Measurements from ENCODE around the gene C14orf180.

Gene C14orf180

DNA sequence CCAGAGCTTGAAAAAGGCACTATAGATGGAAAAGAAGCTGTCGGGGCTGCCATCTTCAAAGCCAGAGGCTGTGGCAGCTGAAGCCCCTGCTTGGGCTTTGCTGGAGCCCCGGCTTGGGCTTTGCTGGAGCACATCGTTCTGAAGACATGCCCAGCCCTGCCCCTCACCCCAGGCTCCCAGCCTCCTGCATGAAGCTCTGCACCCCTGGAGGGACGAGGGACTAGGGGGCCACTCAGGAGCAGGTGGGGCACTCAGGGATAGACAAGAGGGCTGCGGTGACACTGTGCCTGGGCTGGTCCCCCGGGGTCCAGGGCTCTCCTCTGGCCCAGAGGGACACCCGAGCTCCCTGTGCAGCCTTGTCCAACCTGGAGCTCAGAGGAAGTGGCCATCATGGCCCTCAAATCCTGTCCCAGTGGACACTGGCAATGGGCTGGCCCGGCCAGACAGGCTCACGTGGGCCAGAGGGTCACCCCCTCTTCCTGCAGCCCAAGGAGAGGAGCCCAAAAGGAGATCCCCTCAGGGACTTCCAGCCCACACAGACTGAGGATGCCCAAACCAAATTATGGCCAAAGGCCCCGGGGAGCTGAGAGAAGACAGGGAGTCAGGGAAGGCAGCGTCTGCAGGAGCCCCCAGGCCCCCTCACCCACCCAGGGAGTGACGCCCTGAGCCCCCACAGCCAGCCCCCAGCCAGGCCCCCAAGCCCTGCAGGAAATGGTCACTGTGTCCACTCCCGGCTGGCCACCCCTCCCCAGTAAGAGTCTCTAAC, 23.1 kb upstream of the C14orf180 start:
- TF ChIP-seq ZFX (IDR thresholded peaks at IDR 0.05) = no peak
- TF ChIP-seq, protein P1, sequence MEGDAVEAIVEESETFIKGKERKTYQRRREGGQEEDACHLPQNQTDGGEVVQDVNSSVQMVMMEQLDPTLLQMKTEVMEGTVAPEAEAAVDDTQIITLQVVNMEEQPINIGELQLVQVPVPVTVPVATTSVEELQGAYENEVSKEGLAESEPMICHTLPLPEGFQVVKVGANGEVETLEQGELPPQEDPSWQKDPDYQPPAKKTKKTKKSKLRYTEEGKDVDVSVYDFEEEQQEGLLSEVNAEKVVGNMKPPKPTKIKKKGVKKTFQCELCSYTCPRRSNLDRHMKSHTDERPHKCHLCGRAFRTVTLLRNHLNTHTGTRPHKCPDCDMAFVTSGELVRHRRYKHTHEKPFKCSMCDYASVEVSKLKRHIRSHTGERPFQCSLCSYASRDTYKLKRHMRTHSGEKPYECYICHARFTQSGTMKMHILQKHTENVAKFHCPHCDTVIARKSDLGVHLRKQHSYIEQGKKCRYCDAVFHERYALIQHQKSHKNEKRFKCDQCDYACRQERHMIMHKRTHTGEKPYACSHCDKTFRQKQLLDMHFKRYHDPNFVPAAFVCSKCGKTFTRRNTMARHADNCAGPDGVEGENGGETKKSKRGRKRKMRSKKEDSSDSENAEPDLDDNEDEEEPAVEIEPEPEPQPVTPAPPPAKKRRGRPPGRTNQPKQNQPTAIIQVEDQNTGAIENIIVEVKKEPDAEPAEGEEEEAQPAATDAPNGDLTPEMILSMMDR (conservative IDR thresholded peaks at IDR 0.05) = no peak

DNA sequence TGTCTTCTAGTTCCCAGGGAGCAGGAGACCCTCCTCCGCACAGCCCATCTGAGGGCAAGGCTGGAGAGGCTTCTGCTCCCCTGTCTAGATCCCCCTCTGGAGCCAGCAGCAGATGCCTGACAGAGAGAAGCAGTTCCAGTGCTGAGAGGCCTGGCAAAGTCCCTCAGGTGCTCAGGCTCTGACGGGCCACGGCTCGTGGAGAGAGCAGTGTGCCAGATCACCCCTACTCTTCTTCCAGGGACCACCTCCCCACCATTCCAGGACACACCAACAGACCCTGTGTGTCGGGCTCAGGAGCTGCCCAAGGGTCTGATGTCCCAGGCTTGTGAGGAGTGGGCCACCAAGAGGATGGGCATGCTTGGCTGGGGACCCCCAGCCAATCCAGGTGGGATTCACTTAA, 22.5 kb upstream of the C14orf180 start:
- no peak for TF ChIP-seq ZFX (IDR thresholded peaks at IDR 0.05)
- TF ChIP-seq, protein P1 (conservative IDR thresholded peaks at IDR 0.05) = no peak
- H3K27ac ChIP-seq = no peak overlapping the region

More for the DNA sequence above, 23.1 kb upstream of the C14orf180 start:
- no peak overlapping the region for H3K27ac ChIP-seq

DNA sequence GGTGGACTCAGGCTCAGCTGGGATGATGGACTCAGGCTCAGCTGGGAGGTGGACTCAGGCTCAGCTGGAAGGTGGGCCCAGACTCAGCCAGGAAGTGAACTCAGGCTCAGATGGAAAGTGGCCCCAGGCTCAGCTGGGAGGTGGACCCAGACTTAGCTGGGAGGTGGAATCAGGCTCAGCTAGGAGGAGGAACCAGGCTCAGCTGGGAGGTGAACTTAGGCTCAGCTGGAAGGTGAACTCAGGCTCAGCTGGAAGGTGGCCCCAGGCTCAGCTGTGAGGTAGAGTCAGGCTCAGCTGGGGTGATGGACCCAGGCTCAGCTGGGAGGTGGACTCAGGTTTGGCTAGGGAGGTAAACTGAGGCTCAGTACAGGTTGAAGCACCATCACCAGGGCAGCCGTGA, 21.8 kb upstream of the C14orf180 start:
- no peak overlapping the region for H3K27ac ChIP-seq
- TF ChIP-seq ZFX (IDR thresholded peaks at IDR 0.05) = no peak
- TF ChIP-seq, protein P1 (conservative IDR thresholded peaks at IDR 0.05) = no peak

DNA sequence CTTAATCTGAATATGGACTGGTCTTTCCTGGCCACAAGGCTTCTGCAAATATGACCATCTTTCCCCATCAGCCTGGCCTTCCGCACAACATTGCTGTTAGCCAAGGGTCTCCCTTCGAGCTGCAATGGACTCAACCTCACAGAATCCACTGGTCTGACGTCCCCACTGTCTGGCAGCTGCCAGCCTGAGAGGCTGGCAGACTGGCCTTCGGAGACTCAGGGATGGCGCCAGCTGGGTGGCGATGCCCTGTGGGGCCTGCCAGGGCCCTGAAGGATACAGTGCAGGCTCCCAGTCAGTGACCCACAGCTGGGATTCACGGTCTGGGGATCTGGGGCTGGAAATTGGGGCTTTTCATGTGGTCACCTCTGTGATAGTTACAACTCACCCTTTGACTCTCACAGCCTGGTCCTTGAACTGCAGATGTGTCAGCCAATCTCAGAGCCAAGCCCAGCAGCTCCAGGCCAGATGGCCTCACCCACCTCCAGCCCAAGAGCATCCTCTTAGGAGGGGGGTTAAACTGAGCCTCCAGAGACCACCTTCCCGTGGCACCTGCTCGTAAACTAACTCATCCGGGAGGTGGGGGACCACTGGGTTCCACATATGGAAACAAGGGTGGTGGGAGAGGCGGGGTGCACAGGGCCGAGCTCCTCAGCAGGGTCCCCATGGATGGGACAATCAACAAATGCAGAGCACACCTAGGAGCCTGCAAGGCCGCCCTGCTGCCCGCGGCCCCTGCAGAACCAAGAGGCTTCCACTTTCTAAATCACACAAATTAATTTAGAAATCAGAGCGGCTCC, 21.1 kb upstream of the C14orf180 start:
- no peak for TF ChIP-seq ZFX (IDR thresholded peaks at IDR 0.05)
- TF ChIP-seq, protein P1 (conservative IDR thresholded peaks at IDR 0.05) = no peak
- H3K27ac ChIP-seq = no peak overlapping the region

DNA sequence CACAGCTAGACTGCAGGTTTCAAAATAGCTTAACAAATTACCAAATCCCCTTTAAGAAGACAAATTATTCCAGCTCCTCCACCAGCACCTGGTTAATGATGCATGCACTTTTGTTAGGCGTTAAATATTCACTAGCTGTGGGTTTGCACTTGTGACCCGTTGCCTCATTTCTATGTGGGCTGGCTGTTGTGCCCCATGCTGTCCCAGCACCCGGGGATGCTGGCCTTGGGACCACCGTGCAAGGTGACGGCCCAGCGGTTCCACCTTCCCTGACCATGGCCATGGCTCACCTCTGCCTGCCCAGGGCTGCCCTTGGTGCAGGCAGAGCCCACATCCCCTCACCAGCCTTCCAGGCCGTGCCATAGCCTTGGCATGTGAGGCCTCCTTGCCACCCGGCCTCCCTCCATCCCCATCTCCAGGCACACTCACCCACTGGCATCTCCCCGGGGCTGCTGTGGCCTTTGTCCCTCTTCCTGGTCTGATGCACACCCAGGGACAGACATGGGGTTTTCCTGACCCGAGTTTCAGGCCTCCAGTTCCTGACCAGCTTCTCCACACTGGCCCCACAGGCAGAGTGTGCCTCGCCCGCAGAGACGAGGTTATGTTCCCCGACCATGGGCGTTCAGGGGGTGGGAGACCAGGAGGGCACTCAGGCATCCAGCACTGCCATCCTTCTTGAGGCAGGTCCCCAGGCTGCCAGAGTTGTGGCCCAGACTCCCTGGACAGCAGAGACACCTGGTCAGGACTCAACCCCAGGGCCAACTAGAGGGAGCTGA, 20.3 kb upstream of the C14orf180 start:
- H3K27ac ChIP-seq = no peak overlapping the region
- no peak for TF ChIP-seq ZFX (IDR thresholded peaks at IDR 0.05)
- TF ChIP-seq, protein P1 (conservative IDR thresholded peaks at IDR 0.05) = no peak

DNA sequence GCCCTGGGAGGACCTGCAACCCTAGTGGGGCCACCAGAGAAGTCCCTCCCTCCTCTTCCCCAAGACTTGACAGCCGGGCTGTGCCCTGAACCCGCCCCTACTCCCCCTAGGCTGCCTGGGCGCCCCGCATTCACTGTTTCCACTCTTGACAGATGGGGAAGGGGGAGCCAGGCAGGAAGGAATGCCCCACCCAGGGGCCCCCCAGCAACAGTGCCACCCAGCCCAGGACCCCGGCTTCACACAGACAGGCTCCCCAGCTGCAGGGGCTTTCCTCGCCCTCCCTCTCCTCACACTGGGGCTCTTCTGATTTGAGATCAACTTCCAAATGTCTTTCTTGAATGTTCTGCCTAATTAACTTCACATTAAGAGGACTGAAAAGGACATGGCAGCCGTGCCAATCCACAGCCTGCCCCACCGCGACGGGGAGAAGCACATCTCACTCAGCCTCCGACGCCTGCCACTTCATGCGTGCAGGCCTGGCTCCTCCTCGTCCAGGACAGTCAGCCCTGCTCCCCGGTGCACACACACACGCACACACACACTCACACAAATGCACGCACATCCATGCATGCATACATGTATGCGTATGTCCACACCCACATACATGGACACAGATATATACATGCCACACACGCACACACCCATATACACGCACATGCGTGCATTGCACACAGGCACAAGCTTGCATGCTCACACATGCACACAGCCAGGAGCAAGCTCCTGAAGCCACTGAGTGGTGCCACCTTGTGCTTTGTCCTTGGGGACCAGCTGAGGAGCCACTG, 19.6 kb upstream of the C14orf180 start:
- TF ChIP-seq, protein P1 (conservative IDR thresholded peaks at IDR 0.05) = no peak
- TF ChIP-seq ZFX (IDR thresholded peaks at IDR 0.05) = no peak
- no peak overlapping the region for H3K27ac ChIP-seq
